Measurements from ENCODE around the gene APOL4. TPM values are rescaled to one million over a fixed set of nuclear protein-coding genes. Genes with fewer than 3 reads are reported as not detected.
"Not testable (repeated sequence)": the region's sequence is repeated elsewhere in the genome, so short reads cannot be mapped to it uniquely, and the experiment has no call there.

Gene APOL4
- total and polyA plus RNA-seq, 3 experiments from 2014 or later: 0.42 to 0.46 TPM; not detected in 1

GRCh38 chr22:36203441-36203840 lies 1.8 kb upstream of the APOL4 start:
- H3K27ac Mint-ChIP-seq; H3K36me3 Mint-ChIP-seq; CTCF ChIA-PET; POLR2A ChIA-PET; H3K4me1 ChIP-seq (ENCODE audit: insufficient read depth, low read length); H3K27ac ChIP-seq (ENCODE audit: low read depth, low read length); H3K9me3 Mint-ChIP-seq; H3K36me3 ChIP-seq (ENCODE audit: insufficient read depth, low read length); H3K27me3 ChIP-seq (ENCODE audit: insufficient read depth, low read length, poor library complexity, severe bottlenecking); H3K9me3 ChIP-seq (ENCODE audit: low read length); H3K4me1 Mint-ChIP-seq; DNase-seq; H3K4me3 Mint-ChIP-seq; H3K4me3 ChIP-seq (ENCODE audit: low read length): not testable (repeated sequence)
- peaks cover 12 to 45% of the 10 kb centered on the region in 2 donors for H3K27me3 Mint-ChIP-seq

- H3K4me3 ChIP-seq (ENCODE audit: low read length); H3K36me3 ChIP-seq (ENCODE audit: insufficient read depth, low read length); H3K36me3 Mint-ChIP-seq; H3K4me3 Mint-ChIP-seq; H3K4me1 Mint-ChIP-seq; DNase-seq; H3K9me3 ChIP-seq (ENCODE audit: low read length); H3K9me3 Mint-ChIP-seq; H3K4me1 ChIP-seq (ENCODE audit: insufficient read depth, low read length); POLR2A ChIA-PET; H3K27ac ChIP-seq (ENCODE audit: low read depth, low read length); H3K27me3 ChIP-seq (ENCODE audit: insufficient read depth, low read length, poor library complexity, severe bottlenecking); H3K27ac Mint-ChIP-seq: not testable (repeated sequence)
- H3K27me3 Mint-ChIP-seq: peaks cover 14 to 47% of the 10 kb centered on the region in 2 donors
- CTCF ChIA-PET: interaction anchor here (0.8 kb wide), 1 partner anchor 36 kb away, joined by 3 read pairs; the partner anchor contains the start of gene APOL2
Observed at GRCh38 chr22:36202906-36203305, 1.3 kb upstream of the APOL4 start.

GRCh38 chr22:36201025-36201424 lies 584 bp downstream of the APOL4 start:
- H3K4me1 Mint-ChIP-seq: peaks cover 7 to 13% (median 9%) of the 10 kb centered on the region in 3 donors
- peak overlapping the region; percentile 38 for H3K27ac ChIP-seq (ENCODE audit: low read depth, low read length)
- H3K36me3 Mint-ChIP-seq; POLR2A ChIA-PET; H3K9me3 Mint-ChIP-seq; H3K36me3 ChIP-seq (ENCODE audit: insufficient read depth, low read length); H3K27me3 ChIP-seq (ENCODE audit: insufficient read depth, low read length, poor library complexity, severe bottlenecking); H3K4me3 ChIP-seq (ENCODE audit: low read length); CTCF ChIA-PET; H3K4me3 Mint-ChIP-seq; H3K27ac Mint-ChIP-seq; H3K4me1 ChIP-seq (ENCODE audit: insufficient read depth, low read length); H3K9me3 ChIP-seq (ENCODE audit: low read length); DNase-seq: not testable (repeated sequence)
- H3K27me3 Mint-ChIP-seq: peaks cover 16 to 45% of the 10 kb centered on the region in 2 donors

GRCh38 chr22:36199001-36199551 lies 2.5 kb downstream of the APOL4 start:
- Mint-ChIP-seq H3K4me3 (no peak overlapping the region), H3K4me1 (peaks cover 6 to 13% (median 9%) of the 10 kb centered on the region in 3 donors), H3K36me3 (peaks cover 0 to 3% (median 0%) of the 10 kb centered on the region in 3 donors), H3K9me3 (no peaks in the 10 kb centered on the region), H3K27me3 (peaks cover 12 to 39% of the 10 kb centered on the region in 2 donors), H3K27ac (peak overlapping the region in 1 of 8 donors; percentile 68)
- no peaks in the 10 kb centered on the region for H3K9me3 ChIP-seq (ENCODE audit: low read length)
- no peaks in the 10 kb centered on the region for H3K4me1 ChIP-seq (ENCODE audit: insufficient read depth, low read length)
- ChIA-PET CTCF (no interaction called here), POLR2A (no interaction called here)
- no peak overlapping the region for H3K27ac ChIP-seq (ENCODE audit: low read depth, low read length)
- H3K27me3 ChIP-seq (ENCODE audit: insufficient read depth, low read length, poor library complexity, severe bottlenecking): no peaks in the 10 kb centered on the region
- no peak overlapping the region for H3K4me3 ChIP-seq (ENCODE audit: low read length)
- no peaks in the 10 kb centered on the region for H3K36me3 ChIP-seq (ENCODE audit: insufficient read depth, low read length)
- DNase-seq: no peak

- no peaks in the 10 kb centered on the region for H3K27me3 ChIP-seq (ENCODE audit: insufficient read depth, low read length, poor library complexity, severe bottlenecking)
- Mint-ChIP-seq H3K9me3 (no peaks in the 10 kb centered on the region), H3K27ac (peak overlapping the region in 1 of 8 donors; percentile 75), H3K4me1 (peaks cover 6 to 13% (median 9%) of the 10 kb centered on the region in 3 donors), H3K4me3 (no peak overlapping the region), H3K36me3 (peaks cover 0 to 3% (median 0%) of the 10 kb centered on the region in 3 donors), H3K27me3 (peaks cover 9 to 37% of the 10 kb centered on the region in 2 donors)
- H3K9me3 ChIP-seq (ENCODE audit: low read length): no peaks in the 10 kb centered on the region
- CTCF ChIA-PET: interaction anchor here (2.3 kb wide), 1 partner anchor 40 kb away, joined by 8 read pairs; the partner anchor contains the start of gene APOL2
- no peak for DNase-seq
- POLR2A ChIA-PET: no interaction called here
- H3K4me3 ChIP-seq (ENCODE audit: low read length): no peak overlapping the region
- no peak overlapping the region for H3K27ac ChIP-seq (ENCODE audit: low read depth, low read length)
- no peaks in the 10 kb centered on the region for H3K4me1 ChIP-seq (ENCODE audit: insufficient read depth, low read length)
- no peaks in the 10 kb centered on the region for H3K36me3 ChIP-seq (ENCODE audit: insufficient read depth, low read length)
Observed at GRCh38 chr22:36198536-36198935, 3.1 kb downstream of the APOL4 start.

GRCh38 chr22:36197514-36198146 lies 4.0 kb downstream of the APOL4 start:
- ChIA-PET POLR2A (no interaction called here), CTCF (interaction anchor here (2.3 kb wide), 1 partner anchor 41 kb away, joined by 8 read pairs; the partner anchor contains the start of gene APOL2)
- H3K27me3 ChIP-seq (ENCODE audit: insufficient read depth, low read length, poor library complexity, severe bottlenecking): no peaks in the 10 kb centered on the region
- H3K36me3 Mint-ChIP-seq: peaks cover 0 to 3% (median 0%) of the 10 kb centered on the region in 3 donors
- H3K4me3 Mint-ChIP-seq: no peak overlapping the region
- no peaks in the 10 kb centered on the region for H3K36me3 ChIP-seq (ENCODE audit: insufficient read depth, low read length)
- peak overlapping the region in 4 of 8 donors; percentile 32 to 62 (median 38) for H3K27ac Mint-ChIP-seq
- H3K4me1 Mint-ChIP-seq: peaks cover 6 to 13% (median 9%) of the 10 kb centered on the region in 3 donors
- no peak for DNase-seq
- no peaks in the 10 kb centered on the region for H3K9me3 Mint-ChIP-seq
- H3K27me3 Mint-ChIP-seq: peaks cover 4 to 28% of the 10 kb centered on the region in 2 donors
- H3K27ac ChIP-seq (ENCODE audit: low read depth, low read length): no peak overlapping the region
- no peak overlapping the region for H3K4me3 ChIP-seq (ENCODE audit: low read length)
- H3K4me1 ChIP-seq (ENCODE audit: insufficient read depth, low read length): no peaks in the 10 kb centered on the region
- H3K9me3 ChIP-seq (ENCODE audit: low read length): no peaks in the 10 kb centered on the region

- no peak overlapping the region for H3K4me3 Mint-ChIP-seq
- H3K36me3 ChIP-seq (ENCODE audit: insufficient read depth, low read length): no peaks in the 10 kb centered on the region
- H3K4me3 ChIP-seq (ENCODE audit: low read length): no peak overlapping the region
- H3K9me3 ChIP-seq (ENCODE audit: low read length): no peaks in the 10 kb centered on the region
- ChIA-PET POLR2A (no interaction called here), CTCF (interaction anchor here (2.3 kb wide), 1 partner anchor 42 kb away, joined by 8 read pairs; the partner anchor contains the start of gene APOL2)
- peaks cover 4 to 25% of the 10 kb centered on the region in 2 donors for H3K27me3 Mint-ChIP-seq
- no peaks in the 10 kb centered on the region for H3K4me1 ChIP-seq (ENCODE audit: insufficient read depth, low read length)
- DNase-seq: no peak
- H3K27ac ChIP-seq (ENCODE audit: low read depth, low read length): no peak overlapping the region
- H3K27me3 ChIP-seq (ENCODE audit: insufficient read depth, low read length, poor library complexity, severe bottlenecking): no peaks in the 10 kb centered on the region
- peaks cover 6 to 13% (median 9%) of the 10 kb centered on the region in 3 donors for H3K4me1 Mint-ChIP-seq
- H3K9me3 Mint-ChIP-seq: no peaks in the 10 kb centered on the region
- H3K36me3 Mint-ChIP-seq: peaks cover 0 to 3% (median 0%) of the 10 kb centered on the region in 3 donors
- H3K27ac Mint-ChIP-seq: peak overlapping the region in 1 of 8 donors; percentile 38
Observed at GRCh38 chr22:36197065-36197440, 4.6 kb downstream of the APOL4 start.

- H3K4me1 Mint-ChIP-seq: peaks cover 6 to 13% (median 9%) of the 10 kb centered on the region in 3 donors
- peaks cover 0 to 3% (median 0%) of the 10 kb centered on the region in 3 donors for H3K36me3 Mint-ChIP-seq
- H3K9me3 Mint-ChIP-seq: no peaks in the 10 kb centered on the region
- Histone ChIP-seq H3K9me3 (ENCODE audit: low read length) (no peaks in the 10 kb centered on the region), H3K4me1 (ENCODE audit: insufficient read depth, low read length) (no peaks in the 10 kb centered on the region), H3K4me3 (ENCODE audit: low read length) (no peak overlapping the region), H3K27me3 (ENCODE audit: insufficient read depth, low read length, poor library complexity, severe bottlenecking) (no peaks in the 10 kb centered on the region), H3K36me3 (ENCODE audit: insufficient read depth, low read length) (no peaks in the 10 kb centered on the region), H3K27ac (ENCODE audit: low read depth, low read length) (no peak overlapping the region)
- H3K4me3 Mint-ChIP-seq: no peak overlapping the region
- DNase-seq: no peak
- CTCF ChIA-PET: interaction anchor here (1.8 to 2.3 kb wide), 2 partner anchors 42 to 43 kb away, joined by 6 to 8 read pairs; partner anchors contain the start of gene APOL2
- peaks cover 4 to 23% of the 10 kb centered on the region in 2 donors for H3K27me3 Mint-ChIP-seq
- POLR2A ChIA-PET: no interaction called here
- no peak overlapping the region for H3K27ac Mint-ChIP-seq
Observed at GRCh38 chr22:36196254-36197064, 5.2 kb downstream of the APOL4 start.

All from CD8-positive, alpha-beta memory T cell (primary cell).